ENCODE measurements around the gene ZNF143. TPM values are rescaled to one million over a fixed set of nuclear protein-coding genes. Genes with fewer than 3 reads are reported as not detected.

Gene ZNF143
- total and polyA plus RNA-seq, 10 of the 15 experiments (the other 5 are each of a cell fraction or from before 2014, with no cell fraction given): 13.6 to 48.7 (median 19.4) TPM

DNA sequence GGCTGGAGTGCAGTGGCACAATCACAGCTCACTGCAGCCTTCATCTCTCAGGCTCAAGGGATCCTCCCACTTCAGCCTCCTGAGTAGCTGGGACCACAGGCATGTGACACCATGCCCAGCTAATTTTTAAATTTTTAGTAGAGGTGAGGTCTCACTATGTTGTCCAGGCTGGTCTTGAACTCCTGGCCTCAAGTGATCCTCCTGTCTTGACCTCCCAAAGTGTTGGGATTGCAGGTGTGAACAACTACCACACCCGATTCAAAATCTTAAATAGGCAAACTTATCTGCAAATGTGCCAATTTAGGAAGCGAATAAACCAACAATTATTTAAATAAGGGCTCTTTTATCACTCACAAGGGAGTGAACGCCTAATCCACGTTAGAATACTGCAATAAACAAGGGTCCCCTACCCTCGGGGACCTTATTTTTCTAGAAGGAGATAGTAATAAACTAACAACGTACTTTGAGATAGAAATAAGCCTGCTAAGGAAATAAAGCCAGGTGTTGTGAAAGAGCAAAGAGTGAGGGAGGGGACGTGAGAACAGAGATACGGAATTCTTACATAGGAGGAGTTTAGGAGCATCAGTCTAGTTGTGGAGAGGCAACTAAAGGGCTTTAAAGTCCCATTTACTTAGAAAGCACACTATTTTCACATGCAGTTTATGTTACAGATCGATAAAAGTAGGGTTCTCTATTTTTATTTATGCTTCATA lies 109.7 kb downstream of the ZNF143 start:
- in situ Hi-C loops (cut with MboI): no loop called here
- H3K79me2 ChIP-seq (ENCODE audit: control insufficient read depth, insufficient read depth, low read length): peaks cover 21% of the 10 kb centered on the region
- no peaks in the 10 kb centered on the region for H3K36me3 ChIP-seq (ENCODE audit: control insufficient read depth in 2 of 2, insufficient read depth in 2 of 2, low read length in 1 of 2)
- DNase-seq (ENCODE audit: low read depth, low spot score) (no peak), FAIRE-seq (no peak), ATAC-seq (no peak)
- intact Hi-C loops (cut with micrococcal nuclease; ENCODE audit: unreplicated experiment): no loop called here
- 69% methylated on average over 9 of the region's 9 CpGs for WGBS (ENCODE audit: insufficient coverage, insufficient replicate concordance, low lambda C conversion rate, missing lambda C conversion rate)
- H3K9ac ChIP-seq (ENCODE audit: control insufficient read depth, insufficient read depth, low read length): no peak overlapping the region
- no peaks in the 10 kb centered on the region for H3K27me3 ChIP-seq (replicated peaks in 1 of 2; ENCODE audit: control insufficient read depth in 2 of 2, insufficient read depth in 2 of 2, low read length in 1 of 2)
- no peaks in the 10 kb centered on the region for H3K9me3 ChIP-seq (replicated peaks; ENCODE audit: control insufficient read depth, insufficient read depth, low read length)
- H3K4me1 ChIP-seq (ENCODE audit: control insufficient read depth, insufficient read depth, low read length): peaks cover 16% of the 10 kb centered on the region; the same call in 1 of the 2 replicates
- no peaks in the 10 kb centered on the region for H4K20me1 ChIP-seq (ENCODE audit: control insufficient read depth, insufficient read depth)
- CTCF ChIA-PET: interaction anchor here (0.8 kb wide), 1 partner anchor 43 kb away, joined by 3 read pairs; no protein-coding TSS in a partner anchor
- RAD21 ChIA-PET (ENCODE audit: unreplicated experiment): interaction anchor here (0.8 kb wide), 1 partner anchor 30 kb away, joined by 3 read pairs; no protein-coding TSS in a partner anchor
- POLR2A ChIA-PET: interaction anchor here (0.7 kb wide), 1 partner anchor 26 kb away, joined by 3 read pairs; no protein-coding TSS in a partner anchor
- BruUV-seq (replicated peaks): no TSS peak
- SMC1A ChIA-PET (ENCODE audit: uncharacterized antibody, unreplicated experiment): no interaction called here
- no peak overlapping the region for H3K4me3 ChIP-seq
- no peak overlapping the region for H3K27ac ChIP-seq (ENCODE audit: control insufficient read depth, insufficient read depth)
- TF ChIP-seq SRF (IDR thresholded peaks at IDR 0.05; ENCODE audit: low read depth in 2 of 2, low read length in 2 of 2): no peak
- no peak for TF ChIP-seq BRCA1 (IDR thresholded peaks at IDR 0.05; ENCODE audit: low read depth, low read length)
- no peak for TF ChIP-seq BHLHE40 (IDR thresholded peaks at IDR 0.05; ENCODE audit: borderline replicate concordance in 1 of 2, low read depth in 2 of 2, low read length in 1 of 2)
- no peak overlapping the region for H3K4me2 ChIP-seq (ENCODE audit: control insufficient read depth, insufficient read depth)
- H2AFZ ChIP-seq (ENCODE audit: control insufficient read depth, low read depth, low read length): no peak overlapping the region

DNA sequence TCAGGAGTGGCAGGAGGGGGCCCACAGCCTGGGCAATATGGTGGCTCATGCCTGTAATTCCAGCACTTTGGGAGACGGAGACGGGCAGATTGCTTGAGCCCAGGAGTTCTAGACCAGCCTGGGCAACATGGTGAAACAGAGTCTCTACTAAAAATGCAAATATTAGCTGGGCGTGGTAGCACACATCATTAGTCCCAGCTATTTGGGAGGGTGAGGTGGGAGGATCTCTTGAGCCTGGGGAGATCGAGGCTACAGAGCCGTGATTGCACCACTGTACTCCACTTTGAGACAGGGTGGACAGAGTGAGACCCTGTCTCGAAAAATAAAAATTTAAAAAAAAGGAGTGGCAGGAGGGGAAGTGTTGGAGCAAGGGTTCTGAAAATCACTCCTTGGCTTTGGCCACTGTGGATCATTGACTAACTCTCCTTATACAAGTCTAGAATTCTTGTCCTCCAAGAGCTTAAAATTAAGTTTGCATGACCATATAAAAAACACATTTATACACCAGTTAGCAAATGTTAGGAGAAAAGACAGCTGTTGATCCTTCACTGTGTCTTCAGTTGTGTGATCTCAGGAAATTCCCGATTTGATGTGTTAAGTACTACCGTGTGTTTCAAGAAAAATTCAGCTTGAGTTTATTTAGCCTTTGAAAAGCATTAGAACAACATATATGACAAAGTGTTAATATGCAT lies 110.4 kb downstream of the ZNF143 start:
- Histone ChIP-seq H2AFZ (ENCODE audit: control insufficient read depth, low read depth, low read length) (no peak overlapping the region), H3K4me2 (ENCODE audit: control insufficient read depth, insufficient read depth) (no peak overlapping the region), H3K4me1 (ENCODE audit: control insufficient read depth, insufficient read depth, low read length) (peaks cover 9% of the 10 kb centered on the region; the same call in 1 of the 2 replicates), H3K79me2 (ENCODE audit: control insufficient read depth, insufficient read depth, low read length) (peaks cover 29% of the 10 kb centered on the region), H3K9me3 (replicated peaks; ENCODE audit: control insufficient read depth, insufficient read depth, low read length) (no peaks in the 10 kb centered on the region), H3K27me3 (replicated peaks in 1 of 2; ENCODE audit: control insufficient read depth in 2 of 2, insufficient read depth in 2 of 2, low read length in 1 of 2) (no peaks in the 10 kb centered on the region), H3K9ac (ENCODE audit: control insufficient read depth, insufficient read depth, low read length) (no peak overlapping the region), H3K4me3 (no peak overlapping the region), H3K36me3 (ENCODE audit: control insufficient read depth in 2 of 2, insufficient read depth in 2 of 2, low read length in 1 of 2) (no peaks in the 10 kb centered on the region), H4K20me1 (ENCODE audit: control insufficient read depth, insufficient read depth) (no peaks in the 10 kb centered on the region), H3K27ac (ENCODE audit: control insufficient read depth, insufficient read depth) (no peak overlapping the region)
- ChIA-PET SMC1A (ENCODE audit: uncharacterized antibody, unreplicated experiment) (interaction anchor here (1.0 kb wide), 1 partner anchor 36 kb away, joined by 3 read pairs; no protein-coding TSS in a partner anchor), RAD21 (ENCODE audit: unreplicated experiment) (interaction anchor here (0.8 kb wide), 1 partner anchor 29 kb away, joined by 3 read pairs; no protein-coding TSS in a partner anchor), CTCF (interaction anchor here (0.5 to 1.5 kb wide), 3 partner anchors 10 to 42 kb away, joined by 3 read pairs; no protein-coding TSS in a partner anchor), POLR2A (interaction anchor here (1.1 kb wide), 1 partner anchor 30 kb away, joined by 4 read pairs; no protein-coding TSS in a partner anchor)
- no peak for ATAC-seq
- DNase-seq (ENCODE audit: low read depth, low spot score): no peak
- 57% methylated on average over 8 of the region's 8 CpGs for WGBS (ENCODE audit: insufficient coverage, insufficient replicate concordance, low lambda C conversion rate, missing lambda C conversion rate)
- no TSS peak for BruUV-seq (replicated peaks)
- intact Hi-C loops (cut with micrococcal nuclease; ENCODE audit: unreplicated experiment): no loop called here
- in situ Hi-C loops (cut with MboI): no loop called here
- no peak for FAIRE-seq
- TF ChIP-seq CHD1 (IDR thresholded peaks at IDR 0.05; ENCODE audit: low read depth, low read length): no peak
- no peak for TF ChIP-seq RB1 (IDR thresholded peaks at IDR 0.05; ENCODE audit: borderline replicate concordance)
- TF ChIP-seq RFX5 (IDR thresholded peaks at IDR 0.05; ENCODE audit: low read depth, low read length): no peak
- TF ChIP-seq IRF5 (IDR thresholded peaks at IDR 0.05; ENCODE audit: borderline replicate concordance): no peak
- no peak for TF ChIP-seq E4F1 (IDR thresholded peaks at IDR 0.05; ENCODE audit: borderline replicate concordance, partially characterized antibody)
- TF ChIP-seq SMAD5 (IDR thresholded peaks at IDR 0.05; ENCODE audit: low read depth): no peak
- TF ChIP-seq USF2 (IDR thresholded peaks at IDR 0.05; ENCODE audit: borderline replicate concordance, low read depth, low read length): no peak
